Stimulated activated CD4-positive, alpha-beta T cell treated with anti-CD3 and anti-CD28 coated beads, Interleukin-2, amount 100 ng/mL, for 24 hours (primary cell): ENCODE results near the gene CSNK1G2.

Source experiments
- DNase-seq, 2 donors: peaks; one replicate each; pipeline ENCODE4 v3.0.0-alpha.2; 2020

The CSNK1G2 gene

DNA sequence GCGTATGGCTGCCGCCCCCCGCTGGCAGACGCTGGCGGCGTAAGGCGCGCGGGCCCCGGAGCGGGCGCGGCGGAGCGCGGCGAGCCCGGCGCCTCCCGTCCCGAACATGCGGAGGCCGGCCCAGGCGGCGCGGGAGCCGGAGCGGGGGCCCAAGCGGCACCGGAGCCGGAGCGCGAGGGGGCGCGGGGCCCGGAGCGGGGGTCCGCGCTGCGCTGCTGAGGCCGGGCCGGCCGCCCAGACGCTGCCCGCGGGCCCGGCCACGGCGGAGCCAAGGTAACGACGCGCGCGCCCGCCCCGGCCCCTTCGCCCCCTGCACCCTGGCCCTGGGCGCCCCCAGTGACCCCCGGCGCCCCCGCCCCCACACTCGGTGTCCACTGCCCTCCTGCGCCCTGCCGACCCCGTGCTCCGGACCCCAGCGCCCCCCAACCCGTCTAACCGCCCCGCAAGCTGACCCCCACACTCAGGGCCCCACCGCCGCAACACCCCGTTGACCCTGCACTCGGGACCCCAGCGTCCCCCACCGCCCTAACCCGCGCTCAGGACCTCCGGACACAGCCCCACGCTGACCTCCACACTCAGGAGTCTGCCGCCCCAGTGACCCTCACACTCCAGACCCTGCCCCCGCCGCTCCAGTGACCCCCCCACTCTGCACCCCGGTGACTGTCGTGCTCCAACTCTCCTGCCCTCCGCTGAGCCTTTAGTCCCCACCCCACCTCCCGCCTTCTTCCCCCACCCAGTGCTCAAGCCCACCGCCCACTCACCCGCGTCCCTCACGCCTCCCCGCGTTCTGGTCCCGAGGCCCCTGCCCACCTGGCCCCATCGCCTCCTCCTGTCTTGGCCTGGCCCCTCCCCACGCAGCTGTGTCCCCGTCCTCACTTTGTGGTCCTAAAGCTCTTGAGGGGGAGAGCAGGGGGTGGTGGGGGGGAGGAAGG lies at the start of gene CSNK1G2:
Gene CSNK1G2 (plus strand): TSS at position 27 of the 932 bp plus-strand sequence. CDS start 28,601 bp downstream, outside the sequence.
- no peak for DNase-seq

GRCh38 chr19:1893791-1894190 lies 47.2 kb upstream of the CSNK1G2 start:
- no peak for DNase-seq

GRCh38 chr19:1896508-1896907 lies 44.5 kb upstream of the CSNK1G2 start:
- DNase-seq = no peak

- DNase-seq = no peak
These were observed 39.0 kb upstream of the CSNK1G2 start for GRCh38 chr19:1901940-1902404.

GRCh38 chr19:1902923-1903322 lies 38.0 kb upstream of the CSNK1G2 start:
- no peak for DNase-seq

DNA sequence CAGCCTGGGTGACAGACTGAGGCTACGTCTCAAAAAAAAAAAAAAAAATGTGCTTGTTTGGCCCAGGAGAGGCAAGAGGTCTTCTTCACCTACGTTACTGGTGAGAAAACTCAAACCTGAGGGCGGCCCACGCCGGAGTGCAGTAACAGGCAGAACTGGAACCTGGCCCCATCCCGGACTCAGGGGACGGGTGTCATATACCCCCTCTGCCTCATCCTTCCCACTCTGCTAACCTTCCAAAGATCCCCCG lies 36.2 kb upstream of the CSNK1G2 start:
- DNase-seq = no peak

GRCh38 chr19:1905110-1905862 lies 35.7 kb upstream of the CSNK1G2 start, which contains the start of the genes ADAT3 and SCAMP4:
Gene ADAT3, plus strand, starts transcription at chr19:1905399. Its CDS starts 6,649 bp downstream, at chr19:1912048.
Gene SCAMP4, plus strand, starts transcription at chr19:1905399. Its CDS starts 9,621 bp downstream, at chr19:1915020.
- peak; percentile 98 to 99 for DNase-seq

DNA sequence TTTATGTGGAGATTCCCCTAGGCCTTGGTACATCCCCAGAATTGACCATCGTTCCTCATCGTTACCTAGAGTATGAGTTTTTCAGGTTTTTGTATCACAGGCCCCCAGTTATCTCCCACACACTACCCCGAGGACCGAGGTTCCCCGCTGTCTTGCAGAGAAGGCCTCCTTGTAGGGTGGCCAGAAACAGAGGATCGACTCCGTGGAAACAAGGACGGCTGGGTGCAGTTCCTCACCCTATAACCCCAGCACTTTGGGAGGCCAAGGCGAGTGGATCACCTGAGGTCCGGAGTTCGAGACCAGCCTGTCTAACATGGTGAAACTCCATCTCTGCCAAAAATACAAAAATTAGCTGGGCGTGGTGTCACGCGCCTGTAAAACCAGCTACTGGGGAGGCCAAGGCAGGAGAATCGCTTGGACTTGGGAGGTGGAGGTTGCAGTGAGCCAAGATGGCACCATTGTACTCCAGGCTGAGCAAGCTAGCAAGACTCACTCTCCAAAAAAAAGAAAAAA lies 35.1 kb upstream of the CSNK1G2 start:
- no peak for DNase-seq

- no peak for DNase-seq
These were observed 33.9 kb upstream of the CSNK1G2 start for GRCh38 chr19:1906985-1907562.

GRCh38 chr19:1907563-1908363 lies 33.2 kb upstream of the CSNK1G2 start:
- DNase-seq = no peak

DNA sequence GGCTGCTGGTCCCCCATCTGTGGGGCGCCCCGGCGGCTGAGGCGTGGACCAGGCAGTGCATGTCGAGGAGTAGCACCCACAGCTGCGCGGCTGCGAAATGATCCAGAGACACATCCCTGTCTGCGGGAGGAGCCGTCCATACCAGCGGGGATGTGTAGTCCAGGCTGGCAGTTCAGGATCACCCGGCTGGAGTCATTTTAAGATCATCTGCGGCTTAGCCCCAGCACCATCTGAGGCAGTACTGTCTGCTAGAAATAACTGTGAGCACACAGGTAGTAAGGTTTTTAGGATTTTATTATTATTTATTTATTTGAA lies 32.7 kb upstream of the CSNK1G2 start:
- no peak for DNase-seq

GRCh38 chr19:1909761-1910080 lies 31.3 kb upstream of the CSNK1G2 start:
- no peak for DNase-seq

- DNase-seq = no peak
These were observed 30.8 kb upstream of the CSNK1G2 start for GRCh38 chr19:1910177-1910576.

DNA sequence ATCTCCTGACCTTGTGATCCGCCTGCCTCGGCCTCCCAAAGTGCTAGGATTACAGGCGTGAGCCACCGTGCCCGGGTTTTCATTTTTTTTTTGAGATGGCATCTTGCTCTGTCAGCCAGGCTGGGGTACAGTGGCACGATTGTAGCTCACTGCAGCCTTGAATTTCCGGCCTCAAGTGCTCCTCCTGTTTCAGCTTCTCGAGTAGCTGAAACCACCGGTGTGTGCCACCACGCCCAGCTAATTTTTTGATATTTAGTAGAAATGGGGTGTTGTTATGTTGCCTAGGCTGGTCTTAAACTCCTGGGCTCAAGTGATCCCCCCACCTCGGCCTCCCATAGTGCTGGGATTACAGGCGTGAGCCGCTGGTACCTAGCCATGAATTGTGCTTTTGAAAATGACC lies 29.9 kb upstream of the CSNK1G2 start:
- no peak for DNase-seq

GRCh38 chr19:1911995-1912394 lies 29.0 kb upstream of the CSNK1G2 start:
- DNase-seq = no peak

DNA sequence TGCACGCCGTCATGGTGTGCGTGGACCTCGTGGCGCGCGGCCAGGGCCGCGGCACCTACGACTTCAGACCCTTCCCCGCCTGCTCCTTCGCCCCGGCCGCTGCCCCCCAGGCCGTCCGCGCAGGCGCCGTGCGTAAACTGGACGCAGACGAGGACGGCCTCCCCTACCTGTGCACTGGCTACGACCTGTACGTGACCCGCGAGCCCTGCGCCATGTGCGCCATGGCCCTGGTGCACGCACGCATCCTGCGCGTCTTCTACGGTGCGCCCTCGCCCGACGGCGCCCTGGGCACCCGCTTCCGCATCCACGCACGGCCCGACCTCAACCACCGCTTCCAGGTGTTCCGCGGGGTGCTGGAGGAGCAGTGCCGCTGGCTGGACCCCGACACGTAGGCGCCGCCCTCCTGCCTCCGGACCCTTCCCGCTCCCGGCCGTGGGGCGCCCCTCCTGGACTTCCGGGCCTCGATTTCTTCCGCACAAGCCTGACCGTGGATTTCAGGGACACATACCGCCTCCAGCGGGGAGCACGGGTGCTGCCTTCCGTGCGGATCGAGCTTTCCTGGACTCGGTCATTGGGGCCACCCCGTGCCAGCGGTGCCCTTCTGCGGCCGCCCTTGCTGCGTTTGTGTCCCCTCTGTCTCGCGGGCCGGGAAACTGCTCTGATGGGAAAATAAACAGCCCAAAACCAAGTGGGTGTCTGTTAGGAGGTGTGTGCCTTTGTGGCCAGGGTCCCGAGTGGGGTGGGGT lies 28.0 kb upstream of the CSNK1G2 start:
- no peak for DNase-seq

- no peak for DNase-seq
These were observed 27.0 kb upstream of the CSNK1G2 start for GRCh38 chr19:1913781-1914577.

DNA sequence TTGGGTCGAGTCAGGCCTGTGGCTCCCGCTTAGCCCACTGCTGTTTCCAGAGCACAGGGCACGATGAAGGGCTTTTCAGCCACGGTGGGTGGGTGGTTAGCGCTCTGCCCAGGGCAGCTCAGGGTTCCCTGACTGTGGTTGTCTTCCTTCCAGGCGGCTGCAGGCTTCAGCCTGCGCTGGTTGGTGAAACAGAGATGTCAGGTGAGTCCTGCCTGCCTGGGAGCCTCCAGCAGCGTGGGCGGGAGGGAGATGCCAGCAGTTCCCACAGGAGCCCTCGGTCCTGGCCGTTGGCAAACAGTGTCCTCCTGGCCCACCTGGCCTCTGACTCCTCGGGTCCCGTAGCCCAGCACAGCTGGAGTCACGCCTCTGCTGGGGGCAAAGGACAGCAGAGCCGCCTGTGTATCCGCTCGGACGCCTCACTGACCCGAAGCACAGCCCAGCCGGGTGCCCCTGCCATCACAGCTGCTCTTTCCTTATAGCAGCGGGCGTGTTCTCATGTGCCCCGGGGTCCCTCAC lies 26.1 kb upstream of the CSNK1G2 start:
- DNase-seq = no peak

- DNase-seq = no peak
These were observed 23.8 kb upstream of the CSNK1G2 start for GRCh38 chr19:1917146-1917545.

- DNase-seq = no peak
These were observed 23.0 kb upstream of the CSNK1G2 start for GRCh38 chr19:1917926-1918325.

DNA sequence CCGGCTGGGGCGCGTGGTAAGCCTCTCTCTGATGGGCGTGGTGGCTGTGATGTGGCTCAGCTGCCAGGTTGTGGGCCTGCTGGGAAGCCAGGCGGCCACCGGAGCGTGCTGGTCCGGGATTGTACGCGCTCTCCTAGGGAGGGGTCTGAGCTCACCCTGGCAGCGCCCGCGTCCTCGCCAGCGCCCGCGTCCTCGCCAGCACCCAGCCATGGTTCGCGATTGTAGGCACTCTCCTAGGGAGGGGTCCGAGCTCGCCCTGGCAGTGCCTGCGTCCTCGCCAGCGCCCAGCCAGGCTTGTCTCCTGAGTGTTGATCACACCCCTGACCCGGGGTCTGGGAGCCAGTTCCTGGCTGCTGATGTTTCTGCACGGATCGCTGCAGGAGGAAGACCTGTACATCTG lies 22.0 kb upstream of the CSNK1G2 start:
- no peak for DNase-seq
